ENCODE results near the gene TMEM140.
"Not testable (repeated sequence)": the region's sequence is repeated elsewhere in the genome, so short reads cannot be mapped to it uniquely, and the experiment has no call there.

TMEM140 gene

GRCh38 chr7:135159359-135160085 is 11.7 kb downstream of the TMEM140 start:
- DNase-seq = no peak

GRCh38 chr7:135160098-135160857 is 12.4 kb downstream of the TMEM140 start:
- DNase-seq = no peak

- DNase-seq = no peak
Observed at GRCh38 chr7:135160858-135161653, 13.2 kb downstream of the TMEM140 start.

- no peak for DNase-seq
Observed at GRCh38 chr7:135161669-135162068, 13.8 kb downstream of the TMEM140 start.

GRCh38 chr7:135162382-135163001 is 14.6 kb downstream of the TMEM140 start:
- no peak for DNase-seq

GRCh38 chr7:135164357-135165061 is 16.6 kb downstream of the TMEM140 start:
- no peak for DNase-seq

GRCh38 chr7:135165862-135166261 is 18.0 kb downstream of the TMEM140 start:
- DNase-seq = no peak

GRCh38 chr7:135166338-135166990 is 18.6 kb downstream of the TMEM140 start:
- DNase-seq = no peak

GRCh38 chr7:135167365-135167917 is 19.6 kb downstream of the TMEM140 start:
- no peak for DNase-seq

GRCh38 chr7:135168001-135168400 is 20.1 kb downstream of the TMEM140 start:
- no peak for DNase-seq

- no peak for DNase-seq
Observed at GRCh38 chr7:135168489-135169140, 20.7 kb downstream of the TMEM140 start.

GRCh38 chr7:135169141-135169963 is 21.5 kb downstream of the TMEM140 start:
- DNase-seq = no peak

GRCh38 chr7:135169964-135170273 is 22.0 kb downstream of the TMEM140 start:
- no peak for DNase-seq

- no peak for DNase-seq
Observed at GRCh38 chr7:135170274-135170997, 22.6 kb downstream of the TMEM140 start, which contains the start of gene CYREN. Gene CYREN (minus strand): TSS chr7:135170707. CDS start chr7:135168922, 1,785 bp downstream.

- not testable (repeated sequence) for DNase-seq
Observed at GRCh38 chr7:135170998-135171481, 23.2 kb downstream of the TMEM140 start.

- not testable (repeated sequence) for DNase-seq
Observed at GRCh38 chr7:135171581-135172291, 23.9 kb downstream of the TMEM140 start.

- DNase-seq = not testable (repeated sequence)
Observed at GRCh38 chr7:135173916-135174315, 26.0 kb downstream of the TMEM140 start.

GRCh38 chr7:135174941-135175340 is 27.1 kb downstream of the TMEM140 start:
- DNase-seq = no peak

All from cerebellar nuclear complex (tissue), 1 donor.